ENCODE results near the gene AIPL1.

- TF ChIP-seq CTCF (IDR thresholded peaks at IDR 0.05; ENCODE audit: insufficient read depth, low read length, poor library complexity, severe bottlenecking) (peak; percentile 50), EZH2phosphoT487 (conservative IDR thresholded peaks at IDR 0.05; ENCODE audit: low read length) (no peak)
Measured at GRCh38 chr17:6421700-6422604, 13.0 kb downstream of the AIPL1 start.
